HepG2 (cell line): ENCODE results near the gene NFYB. TPM values are rescaled to one million over a fixed set of nuclear protein-coding genes. Genes with fewer than 3 reads are reported as not detected.

ENCODE experiments used
- ATAC-seq: fragments of 200-7000 bp; cut with Tn5 transposase; 3 replicates; pipeline ENCODE4 v1.9.1; 2020; ENCODE audit warnings: mild to moderate bottlenecking, moderate library complexity
- BruUV-seq: library from RNA; stranded (reverse); fragments of 400-500 nt; replicated peaks from 2 replicates; lab custom pipeline; 2021; lab: Mats Ljungman, UMichigan
- CTCF ChIA-PET: fragments of 300-600 bp; formaldehyde crosslinking; extraction: SDS; loops from one replicate; lab custom pipeline; 2021; ENCODE audit warnings: low total read pairs, inconsistent platforms, low intra/inter-chr PET ratio; lab: Yijun Ruan, JAX
- POLR2A ChIA-PET: fragments of 350-600 bp; sonication (Branson Sonifier 250); formaldehyde crosslinking; loops from one replicate; lab custom pipeline; 2020; ENCODE audit warnings: antibody characterized with exemption, inconsistent platforms; lab: Yijun Ruan, JAX
- DNase-seq: peaks from one replicate; pipeline ENCODE4 v3.0.0-alpha.2; 2015; ENCODE audit warnings: low spot score
- FAIRE-seq: peaks from 3 replicates; lab custom pipeline; 2011; peaks lifted over from hg19 to GRCh38; lab: Jason Lieb, UNC
- H2AFZ ChIP-seq: one replicate; pipeline ENCODE4 v1.6.1; 2011; ENCODE audit warnings: low read length, inconsistent platforms
- H3K27ac ChIP-seq: fragments of 300-600 bp; 3 replicates; pipeline ENCODE4 v1.8.0; 2011; ENCODE audit warnings: mixed run types, mild to moderate bottlenecking, mixed read lengths, low read length, inconsistent platforms; ENCODE audit not compliant: insufficient read depth; ENCODE audit errors: extremely low read length
- H3K27me3 ChIP-seq, 2 experiments: fragments of 200-600 bp in 1 of 2; 2 replicates in 1 of 2; 3 replicates in 1 of 2; pipeline versions ENCODE4 v1.6.0 to v1.8.0; 2011; ENCODE audit warnings: low read length in 2 of 2, mild to moderate bottlenecking in 2 of 2, moderate library complexity in 2 of 2, inconsistent platforms in 1 of 2; ENCODE audit not compliant: insufficient read depth in 2 of 2, control insufficient read depth in 1 of 2
- H3K36me3 ChIP-seq, 2 experiments: fragments of 200-600 bp in 1 of 2; replicated peaks in 1 of 2; 2 replicates in 1 of 2; 3 replicates in 1 of 2; pipeline versions ENCODE4 v1.5.1 to v1.8.0; 2011; ENCODE audit warnings: low read length in 2 of 2, inconsistent platforms in 1 of 2; ENCODE audit not compliant: insufficient read depth in 2 of 2, control insufficient read depth in 1 of 2
- H3K4me1 ChIP-seq: 2 replicates; pipeline ENCODE4 v1.5.1; 2012; ENCODE audit warnings: low read length, inconsistent platforms; ENCODE audit not compliant: insufficient read depth
- H3K4me2 ChIP-seq: 2 replicates; pipeline ENCODE4 v1.6.0; 2011; ENCODE audit warnings: low read depth, low read length, inconsistent platforms
- H3K4me3 ChIP-seq, 3 experiments: fragments of 200-600 bp in 1 of 3; sonication (generic), shearing (Covaris generic) in 1 of 3; replicated peaks in 1 of 3; 2 replicates each; pipeline ENCODE4 v1.5.1; 2011 to 2016; ENCODE audit warnings: low read length in 3 of 3, inconsistent platforms in 2 of 3, low read depth in 2 of 3, mild to moderate bottlenecking in 2 of 3, control low read depth in 1 of 3, mixed read lengths in 1 of 3; ENCODE audit not compliant: insufficient read depth in 1 of 3
- H3K79me2 ChIP-seq: one replicate; pipeline ENCODE4 v1.6.1; 2011; ENCODE audit warnings: low read length, inconsistent platforms; ENCODE audit not compliant: insufficient read depth
- H3K9ac ChIP-seq: 2 replicates; pipeline ENCODE4 v1.6.0; 2011; ENCODE audit warnings: mild to moderate bottlenecking, low read depth, low read length, inconsistent platforms; ENCODE audit not compliant: insufficient read depth
- H3K9me3 ChIP-seq: 2 replicates; pipeline ENCODE4 v1.5.1; 2012; ENCODE audit warnings: mild to moderate bottlenecking, low read length
- H4K20me1 ChIP-seq: 2 replicates; pipeline ENCODE4 v1.6.0; 2011; ENCODE audit warnings: inconsistent platforms, mild to moderate bottlenecking, low read length, moderate library complexity; ENCODE audit not compliant: insufficient read depth
- AGO1 ChIP-seq: fragments of 200-400 bp; formaldehyde crosslinking; IDR thresholded peaks from 2 replicates; pipeline ENCODE4 v1.6.1; 2017; ENCODE audit warnings: mild to moderate bottlenecking, low read depth, low read length, moderate library complexity; ENCODE audit not compliant: poor library complexity, severe bottlenecking
- ARNTL ChIP-seq: sonication (generic); formaldehyde crosslinking; IDR thresholded peaks from 2 replicates; pipeline ENCODE4 v1.4.0; 2020; ENCODE audit warnings: mild to moderate bottlenecking, missing genetic modification reagents
- FUBP1 ChIP-seq: sonication (generic); formaldehyde crosslinking; IDR thresholded peaks from 2 replicates; pipeline ENCODE4 v1.5.1; 2020; ENCODE audit warnings: missing genetic modification reagents, mild to moderate bottlenecking, borderline replicate concordance
- GABPB1 ChIP-seq: IDR thresholded peaks from 2 replicates; pipeline ENCODE4 v1.6.1; 2016; ENCODE audit warnings: mild to moderate bottlenecking, missing genetic modification reagents, moderate library complexity, missing compliant biosample characterization
- JUNB ChIP-seq: sonication (generic); formaldehyde crosslinking; IDR thresholded peaks from 2 replicates; pipeline ENCODE4 v1.8.0; 2022; ENCODE audit warnings: missing genetic modification reagents, mild to moderate bottlenecking, borderline replicate concordance
- PRDM15 ChIP-seq: sonication (generic); formaldehyde crosslinking; IDR thresholded peaks from 2 replicates; pipeline ENCODE4 v1.4.0; 2020; ENCODE audit warnings: missing genetic modification reagents
- SIX4 ChIP-seq: sonication (generic); formaldehyde crosslinking; IDR thresholded peaks from 2 replicates; pipeline ENCODE4 v1.4.0; 2020; ENCODE audit warnings: missing genetic modification reagents
- SNAI1 ChIP-seq: sonication (generic); formaldehyde crosslinking; IDR thresholded peaks from 2 replicates; pipeline ENCODE4 v1.5.0; 2020; ENCODE audit warnings: mild to moderate bottlenecking, missing genetic modification reagents, borderline replicate concordance
- SRF ChIP-seq: IDR thresholded peaks from 2 replicates; pipeline ENCODE4 v1.6.1; 2011; ENCODE audit warnings: mild to moderate bottlenecking, low read depth, low read length, moderate library complexity
- ZFP41 ChIP-seq: sonication (generic); formaldehyde crosslinking; IDR thresholded peaks from 2 replicates; pipeline ENCODE4 v1.4.0; 2020; ENCODE audit warnings: mild to moderate bottlenecking, missing genetic modification reagents, borderline replicate concordance
- ZNF331 ChIP-seq: sonication (generic); formaldehyde crosslinking; IDR thresholded peaks from 2 replicates; pipeline ENCODE4 v1.4.0; 2020; ENCODE audit warnings: missing genetic modification reagents
- ZNF33A ChIP-seq: sonication (generic); formaldehyde crosslinking; IDR thresholded peaks from 2 replicates; pipeline ENCODE4 v1.5.1; 2020; ENCODE audit warnings: missing genetic modification reagents, mild to moderate bottlenecking, moderate library complexity, borderline replicate concordance
- ZNF720 ChIP-seq: sonication (generic); formaldehyde crosslinking; IDR thresholded peaks from 2 replicates; pipeline ENCODE4 v1.4.0; 2020; ENCODE audit warnings: missing genetic modification reagents
- ZNF768 ChIP-seq: sonication (generic); formaldehyde crosslinking; IDR thresholded peaks from 2 replicates; pipeline ENCODE4 v1.4.0; 2020; ENCODE audit warnings: missing genetic modification reagents
- ZNF792 ChIP-seq: IDR thresholded peaks from 2 replicates; pipeline ENCODE4 v1.6.1; 2016
- WGBS: methylation state at CpG from one replicate; pipeline ENCODE4 v1.1.6; 2017; ENCODE audit warnings: low lambda C conversion rate; 5-methylcytosine and 5-hydroxymethylcytosine counted together
- in situ Hi-C: cut with HindIII; loops from 2 replicates; pipeline ENCODE4 v1.10.0; 2017; ENCODE audit warnings: low pct_unique_long_range_greater_than_20kb; ENCODE audit not compliant: extremely low pct_ligation_motif_present
- intact Hi-C: fragments of 100-400 bp; cut with micrococcal nuclease; formaldehyde crosslinking; loops from one replicate; pipeline ENCODE4 v1.10.0; 2022; ENCODE audit not compliant: unreplicated experiment
- polyA plus RNA-seq, 8 experiments: library from polyadenylated mRNA; depleted of rRNA in 3 of 8; stranded (reverse) in 7 of 8; unstranded in 1 of 8; fragments of >200 nt; fragmentation: Illumina TruSeq in 4 of 8; extraction: Trizol in 4 of 8; gene quantifications; 2 replicates each; pipeline versions ENCODE4 v1.2.1 to v1.2.3, GENCODE V29; 2011 to 2016; ENCODE audit warnings: low read depth in 4 of 8, missing spikeins in 1 of 8, mixed read lengths in 1 of 8; ENCODE audit not compliant: insufficient read depth in 1 of 8
- total RNA-seq, 5 experiments: library from RNA; depleted of rRNA; stranded (reverse); fragments of >200 nt; fragmentation: Illumina TruSeq; extraction: Trizol; gene quantifications; 2 replicates each; pipeline ENCODE4 v1.2.3, GENCODE V29; 2016; ENCODE audit warnings: low read depth in 1 of 5
- TF ChIP-seq, protein P1 (sequence below): IDR thresholded peaks from 2 replicates; pipeline ENCODE4 v1.4.0; 2020; ENCODE audit warnings: mild to moderate bottlenecking, missing genetic modification reagents

The NFYB gene
- total and polyA plus RNA-seq, 2 of the 13 experiments (the other 11 are each of a cell fraction or from before 2014, with no cell fraction given): 18.7 to 36.6 TPM

DNA sequence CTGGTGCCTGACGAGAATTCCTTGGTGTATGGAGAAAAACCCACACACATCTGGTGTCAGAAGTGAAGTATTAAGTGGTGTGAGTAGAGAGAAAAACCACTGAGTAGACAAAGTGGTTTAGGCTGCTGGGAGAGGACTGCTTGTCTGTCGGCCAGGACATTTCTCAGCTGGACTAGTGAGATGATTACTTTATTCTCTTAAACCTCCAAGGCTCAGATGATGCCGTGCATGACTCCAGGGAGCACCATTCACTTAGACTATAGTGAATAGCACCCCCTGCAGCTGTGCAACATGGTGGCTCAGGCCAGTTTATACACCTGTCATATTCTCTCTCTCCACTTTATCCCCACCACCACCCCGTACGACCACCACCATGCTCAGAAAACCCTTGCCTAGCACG, 28.5 kb upstream of the NFYB start:
- Histone ChIP-seq H2AFZ (no peak overlapping the region), H3K36me3 (no peaks in the 10 kb centered on the region), H3K79me2 (no peaks in the 10 kb centered on the region), H3K9ac (no peak overlapping the region), H3K4me2 (no peak overlapping the region), H3K27me3 (peaks cover 0 to 10% of the 10 kb centered on the region in 2 experiments; a peak in 1 of 5 replicates), H4K20me1 (no peaks in the 10 kb centered on the region), H3K4me1 (no peaks in the 10 kb centered on the region), H3K4me3 (no peak overlapping the region), H3K27ac (no peak overlapping the region), H3K9me3 (no peaks in the 10 kb centered on the region)
- ChIA-PET CTCF (no interaction called here), POLR2A (no interaction called here)
- ATAC-seq: no peak
- in situ Hi-C loops: no loop called here
- WGBS: 17% methylated on average over 5 of the region's 6 CpGs
- no TSS peak for BruUV-seq
- no peak for FAIRE-seq
- no peak for DNase-seq
- intact Hi-C loops: no loop called here
- no peak for TF ChIP-seq ZNF792 (CRISPR knock-in tag)
- TF ChIP-seq ZNF331 (CRISPR knock-in tag): no peak
- no peak for TF ChIP-seq ZNF33A (CRISPR knock-in tag)
- no peak for TF ChIP-seq ZNF720 (CRISPR knock-in tag)
- TF ChIP-seq AGO1: no peak
- no peak for TF ChIP-seq ZNF768 (CRISPR knock-in tag)
- no peak for TF ChIP-seq SNAI1
- TF ChIP-seq SIX4 (CRISPR knock-in tag): no peak
- TF ChIP-seq JUNB (CRISPR knock-in tag): no peak
- TF ChIP-seq, protein P1, sequence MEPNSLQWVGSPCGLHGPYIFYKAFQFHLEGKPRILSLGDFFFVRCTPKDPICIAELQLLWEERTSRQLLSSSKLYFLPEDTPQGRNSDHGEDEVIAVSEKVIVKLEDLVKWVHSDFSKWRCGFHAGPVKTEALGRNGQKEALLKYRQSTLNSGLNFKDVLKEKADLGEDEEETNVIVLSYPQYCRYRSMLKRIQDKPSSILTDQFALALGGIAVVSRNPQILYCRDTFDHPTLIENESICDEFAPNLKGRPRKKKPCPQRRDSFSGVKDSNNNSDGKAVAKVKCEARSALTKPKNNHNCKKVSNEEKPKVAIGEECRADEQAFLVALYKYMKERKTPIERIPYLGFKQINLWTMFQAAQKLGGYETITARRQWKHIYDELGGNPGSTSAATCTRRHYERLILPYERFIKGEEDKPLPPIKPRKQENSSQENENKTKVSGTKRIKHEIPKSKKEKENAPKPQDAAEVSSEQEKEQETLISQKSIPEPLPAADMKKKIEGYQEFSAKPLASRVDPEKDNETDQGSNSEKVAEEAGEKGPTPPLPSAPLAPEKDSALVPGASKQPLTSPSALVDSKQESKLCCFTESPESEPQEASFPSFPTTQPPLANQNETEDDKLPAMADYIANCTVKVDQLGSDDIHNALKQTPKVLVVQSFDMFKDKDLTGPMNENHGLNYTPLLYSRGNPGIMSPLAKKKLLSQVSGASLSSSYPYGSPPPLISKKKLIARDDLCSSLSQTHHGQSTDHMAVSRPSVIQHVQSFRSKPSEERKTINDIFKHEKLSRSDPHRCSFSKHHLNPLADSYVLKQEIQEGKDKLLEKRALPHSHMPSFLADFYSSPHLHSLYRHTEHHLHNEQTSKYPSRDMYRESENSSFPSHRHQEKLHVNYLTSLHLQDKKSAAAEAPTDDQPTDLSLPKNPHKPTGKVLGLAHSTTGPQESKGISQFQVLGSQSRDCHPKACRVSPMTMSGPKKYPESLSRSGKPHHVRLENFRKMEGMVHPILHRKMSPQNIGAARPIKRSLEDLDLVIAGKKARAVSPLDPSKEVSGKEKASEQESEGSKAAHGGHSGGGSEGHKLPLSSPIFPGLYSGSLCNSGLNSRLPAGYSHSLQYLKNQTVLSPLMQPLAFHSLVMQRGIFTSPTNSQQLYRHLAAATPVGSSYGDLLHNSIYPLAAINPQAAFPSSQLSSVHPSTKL (CRISPR knock-in tag): no peak
- no peak for TF ChIP-seq FUBP1 (CRISPR knock-in tag)
- TF ChIP-seq GABPB1 (CRISPR knock-in tag): no peak
- TF ChIP-seq PRDM15 (CRISPR knock-in tag): no peak
- TF ChIP-seq SRF: no peak
- no peak for TF ChIP-seq ARNTL (CRISPR knock-in tag)
- no peak for TF ChIP-seq ZFP41
